Left renal pelvis (tissue), 4 donors: ENCODE measurements around the gene AKAP13. TPM values are rescaled to one million over a fixed set of nuclear protein-coding genes. Genes with fewer than 3 reads are reported as not detected.

ENCODE experiments used
- DNase-seq, 4 donors: peaks; one replicate each; pipeline ENCODE4 v3.0.0-alpha.2; 2013; ENCODE audit warnings: low read depth in 4 of 4, low spot score in 3 of 4
- polyA plus RNA-seq, 4 donors: library from polyadenylated mRNA; unstranded; fragments of 120-200 nt; gene quantifications; one replicate each; pipeline ENCODE4 v1.2.1, GENCODE V29; 2013; ENCODE audit not compliant: insufficient read length in 4 of 4

AKAP13 gene
- polyA plus RNA-seq, 4 donors = 82.3 to 93.2 (median 87.8) TPM

DNA sequence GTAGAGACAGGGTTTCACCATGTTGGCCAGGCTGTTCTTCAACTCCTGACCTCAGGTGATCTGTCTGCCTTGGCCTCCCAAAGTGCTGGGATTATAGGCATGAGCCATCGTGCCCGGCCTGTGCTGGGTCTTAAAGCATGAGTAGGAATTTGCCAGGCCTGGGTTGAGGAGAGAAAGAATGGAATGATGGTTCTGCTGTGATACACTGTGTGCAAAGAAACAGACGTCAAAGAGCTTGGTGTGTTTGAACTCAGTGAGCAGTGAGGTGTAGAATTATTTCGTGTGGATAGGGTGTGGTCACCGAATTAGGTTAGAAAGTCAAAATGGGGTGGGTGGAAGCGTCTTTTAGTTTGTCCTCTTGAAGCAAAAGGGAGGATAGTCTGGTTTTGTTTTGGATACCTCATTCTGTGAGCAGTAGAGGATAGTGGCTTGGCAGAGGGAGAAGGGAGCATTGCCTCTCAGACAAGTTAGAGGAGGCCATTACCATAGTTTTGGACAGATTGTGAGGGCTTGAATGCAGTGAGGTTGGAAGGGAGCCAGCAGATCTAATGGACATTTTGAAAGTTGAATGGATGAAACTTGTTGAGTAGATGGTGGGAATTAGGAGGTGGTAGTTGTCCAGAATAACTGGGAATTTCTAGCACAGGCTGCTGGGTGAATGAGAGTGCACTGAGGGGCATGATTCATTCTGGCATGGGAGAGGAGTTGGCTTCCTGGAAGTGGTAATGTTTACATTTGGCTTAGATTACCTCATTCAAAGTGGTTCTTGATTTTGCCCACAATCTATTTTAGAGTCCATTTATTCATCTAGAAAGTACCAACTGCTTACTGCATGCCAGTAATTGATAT is 27.2 kb downstream of the AKAP13 start:
- no peak for DNase-seq

- no peak for DNase-seq
Observed at GRCh38 chr15:85408270-85408746, 27.9 kb downstream of the AKAP13 start.

GRCh38 chr15:85412066-85412465 is 31.7 kb downstream of the AKAP13 start:
- DNase-seq = no peak

- DNase-seq = no peak
Observed at GRCh38 chr15:85412956-85413854, 32.8 kb downstream of the AKAP13 start.

- no peak for DNase-seq
Observed at GRCh38 chr15:85414037-85414436, 33.6 kb downstream of the AKAP13 start.

DNA sequence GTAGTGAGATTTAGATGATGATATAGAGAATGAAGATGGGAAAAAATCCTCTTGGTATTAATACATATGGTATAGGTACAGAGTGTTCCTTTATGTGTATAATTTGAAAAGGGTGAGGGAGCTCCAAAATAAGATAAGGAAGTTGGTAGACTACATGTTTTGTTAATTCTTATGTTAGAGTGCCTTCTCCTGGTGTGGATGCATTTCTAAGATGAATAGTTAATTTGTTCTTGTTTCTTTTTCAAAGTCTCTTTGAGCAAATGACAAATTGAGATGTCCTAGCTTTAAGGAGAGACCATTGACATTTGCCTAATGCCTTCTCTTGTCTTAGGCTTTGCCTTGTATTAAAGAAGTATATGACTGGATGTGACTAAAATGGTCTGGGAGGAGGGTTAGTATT is 34.1 kb downstream of the AKAP13 start:
- no peak for DNase-seq

GRCh38 chr15:85414991-85415390 is 34.6 kb downstream of the AKAP13 start:
- DNase-seq = no peak

- DNase-seq = no peak
Observed at GRCh38 chr15:85415783-85416182, 35.4 kb downstream of the AKAP13 start.

DNA sequence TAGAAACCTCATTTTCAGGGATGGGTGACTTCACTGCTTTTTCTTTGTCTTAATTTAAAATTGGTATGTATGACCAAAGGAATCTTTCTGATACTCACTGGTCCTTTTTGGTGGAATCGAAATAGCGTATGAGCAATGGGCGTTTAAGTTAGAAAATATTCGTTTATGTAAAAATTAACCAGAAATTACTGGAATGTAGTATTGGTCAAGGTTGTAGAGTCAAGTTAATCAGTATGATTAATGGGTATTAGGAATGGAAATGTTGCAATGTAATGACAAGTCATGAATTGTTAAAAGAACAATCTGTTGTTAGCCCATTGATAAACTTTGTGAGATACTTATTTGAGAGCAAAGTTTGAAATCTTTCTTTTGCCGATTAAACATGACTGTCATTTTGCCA is 36.9 kb downstream of the AKAP13 start:
- DNase-seq = no peak

DNA sequence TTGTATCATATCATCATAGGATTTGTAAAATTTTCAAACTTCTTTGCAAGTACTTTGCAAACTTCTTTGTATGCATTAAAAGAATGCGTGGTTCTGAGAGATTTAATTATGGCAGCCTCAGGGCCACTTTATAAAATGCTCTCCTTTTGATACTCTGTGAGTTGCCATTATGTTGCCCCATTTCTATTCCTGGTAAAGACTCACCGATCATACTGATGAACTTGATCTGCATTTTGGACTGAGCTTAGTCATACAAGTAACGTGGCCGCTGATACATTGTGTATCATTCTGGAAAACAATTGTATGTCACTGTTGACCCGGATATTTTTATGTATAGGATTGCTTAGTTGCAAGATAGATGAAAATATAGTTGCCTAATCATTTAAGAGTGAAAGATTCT is 38.8 kb downstream of the AKAP13 start:
- DNase-seq = no peak

DNA sequence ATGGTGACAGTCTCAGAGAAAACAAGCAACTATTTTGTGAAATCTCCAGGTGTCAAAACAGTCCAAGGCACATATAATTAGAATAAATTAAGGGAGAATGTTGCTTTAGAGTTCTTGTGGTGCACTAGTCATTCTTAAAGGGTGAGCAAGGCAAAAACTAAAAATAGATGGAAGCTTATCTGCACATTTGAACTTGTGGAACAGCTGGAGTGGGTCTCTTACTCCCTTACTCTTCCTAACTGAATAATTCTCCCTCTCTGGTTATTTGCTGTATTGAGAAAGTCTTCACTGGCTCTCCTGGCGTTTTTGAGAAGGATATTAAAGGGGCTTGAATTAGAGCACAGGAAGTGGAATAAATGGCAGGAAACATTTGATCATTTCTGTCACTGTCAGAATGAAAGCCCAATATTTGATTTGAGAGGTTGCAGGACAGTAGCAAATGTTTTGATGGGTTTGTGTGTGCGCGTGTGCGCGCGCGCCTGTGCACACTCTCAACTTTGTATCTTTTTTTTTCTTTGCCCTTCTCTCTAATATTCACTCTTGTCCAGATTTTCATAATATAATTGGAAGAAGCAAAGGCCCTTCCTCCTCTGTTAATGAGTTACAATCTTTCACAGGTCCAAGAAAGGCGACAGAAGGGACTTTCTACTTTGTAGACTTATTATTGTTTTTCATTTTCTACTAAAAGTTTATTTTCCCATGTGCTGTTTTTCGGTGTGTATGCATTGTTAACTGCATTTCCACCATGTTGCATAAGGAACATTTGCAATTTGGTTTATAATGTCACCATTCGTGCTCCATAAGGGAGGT is 40.9 kb downstream of the AKAP13 start:
- DNase-seq = no peak

DNA sequence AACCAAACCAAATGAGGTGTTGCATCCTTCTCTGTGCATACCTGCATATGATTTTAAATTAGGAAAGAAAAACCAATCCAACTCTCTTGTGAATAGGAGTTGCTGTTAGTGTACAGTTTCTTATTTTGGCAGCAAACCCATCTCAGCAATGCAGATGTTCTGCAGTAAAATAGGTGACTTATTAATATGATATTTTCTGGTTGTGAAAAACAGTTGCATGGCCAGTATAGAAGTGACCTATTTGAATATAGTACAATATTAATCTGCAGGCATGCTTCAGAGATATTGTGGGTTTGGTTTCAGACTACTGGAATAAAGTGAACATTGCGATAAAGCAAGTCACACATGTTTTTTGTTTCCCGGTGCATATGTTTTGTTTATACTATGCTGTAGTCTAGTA is 42.2 kb downstream of the AKAP13 start:
- DNase-seq = no peak

- DNase-seq = no peak
Observed at GRCh38 chr15:85423256-85423655, 42.9 kb downstream of the AKAP13 start.

DNA sequence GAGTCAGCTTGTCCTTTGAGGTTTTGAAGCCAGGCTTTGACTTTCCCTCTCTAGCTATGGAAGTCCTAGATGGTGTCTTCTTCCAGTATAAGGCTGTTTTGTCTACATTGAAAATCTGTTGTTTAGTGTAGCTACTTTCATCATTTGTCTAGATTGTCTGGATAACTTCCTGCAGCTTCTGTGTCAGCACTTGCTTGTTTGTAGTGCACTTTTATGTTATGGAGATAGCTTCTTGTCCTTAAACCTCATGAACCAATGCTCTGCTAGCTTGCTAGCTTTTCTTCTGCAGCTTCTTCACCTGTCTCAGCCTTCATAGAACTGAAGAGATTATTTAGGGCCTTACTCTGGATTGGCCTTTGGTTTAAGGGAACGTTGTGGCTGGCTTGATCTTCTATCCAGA is 43.8 kb downstream of the AKAP13 start:
- no peak for DNase-seq

DNA sequence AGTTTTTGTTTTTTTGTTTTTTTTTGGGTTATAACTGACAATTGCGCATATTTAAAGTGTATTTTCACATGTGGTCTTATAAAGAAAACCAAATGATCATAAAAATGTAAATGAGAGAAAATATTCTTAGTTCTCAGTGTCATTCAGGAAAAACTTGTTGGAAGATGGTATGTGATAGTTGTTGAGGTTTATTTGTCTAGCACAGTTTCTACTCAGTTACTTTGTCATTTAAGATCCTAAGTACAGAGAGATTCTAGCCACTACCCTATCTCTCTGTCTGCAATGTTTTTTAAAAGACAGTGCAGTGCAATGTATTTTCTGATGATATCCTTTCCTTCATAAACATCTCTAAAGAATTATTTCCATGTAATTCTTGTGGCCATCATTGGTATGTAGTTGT is 46.1 kb downstream of the AKAP13 start:
- no peak for DNase-seq

- no peak for DNase-seq
Observed at GRCh38 chr15:85427286-85428028, 47.1 kb downstream of the AKAP13 start.

DNA sequence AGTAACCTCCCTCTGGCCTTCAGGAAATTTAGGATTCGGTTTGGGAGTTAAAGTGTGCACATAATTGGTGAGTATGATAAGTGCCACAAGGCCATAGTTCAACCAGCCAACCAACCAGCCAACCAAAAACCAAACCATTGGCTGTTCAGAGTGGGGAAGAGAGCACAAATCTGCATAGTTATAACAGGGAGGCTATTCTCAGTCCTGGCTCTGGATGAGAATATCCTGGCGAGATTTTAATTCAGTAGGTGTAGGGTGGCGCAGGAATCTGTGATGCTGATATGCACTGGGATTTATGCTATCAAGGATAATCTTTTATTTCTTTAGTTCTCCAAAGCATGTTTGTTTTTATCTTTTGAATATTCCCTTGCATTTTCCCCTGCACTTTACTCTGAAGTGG is 49.1 kb downstream of the AKAP13 start:
- no peak for DNase-seq

GRCh38 chr15:85430406-85431204 is 50.2 kb downstream of the AKAP13 start:
- no peak for DNase-seq

GRCh38 chr15:85439996-85440395 is 59.6 kb downstream of the AKAP13 start:
- DNase-seq = no peak
